IMR-90 (cell line): ENCODE data around the gene CDH23. TPM values are rescaled to one million over a fixed set of nuclear protein-coding genes. Genes with fewer than 3 reads are reported as not detected.

Experiments used
- ATAC-seq: fragments of 200-7000 bp; cut with Tn5 transposase; 2 replicates; pipeline ENCODE4 v1.9.1; 2020; ENCODE audit warnings: low read depth, mild to moderate bottlenecking, moderate library complexity
- BruUV-seq: library from RNA; stranded (reverse); fragments of 400-500 nt; replicated peaks from 2 replicates; lab custom pipeline; 2021; lab: Mats Ljungman, UMichigan
- CTCF ChIA-PET: fragments of 300-600 bp; formaldehyde crosslinking; extraction: SDS; loops from one replicate; lab custom pipeline; 2021; ENCODE audit warnings: antibody characterized with exemption; lab: Yijun Ruan, JAX
- POLR2A ChIA-PET: fragments of 300-600 bp; sonication (Branson Sonifier 250); formaldehyde crosslinking; loops from one replicate; lab custom pipeline; 2022; ENCODE audit warnings: antibody characterized with exemption; ENCODE audit not compliant: unreplicated experiment; lab: Charles Lee
- DNase-seq: peaks from one replicate; pipeline ENCODE4 v3.0.0; 2013
- H2AFZ ChIP-seq: replicated peaks from 2 replicates; pipeline ENCODE3; 2013; ENCODE audit warnings: low read length, mild to moderate bottlenecking; ENCODE audit not compliant: poor library complexity
- H2AK5ac ChIP-seq: 2 replicates; pipeline ENCODE4 v1.6.1; 2013; ENCODE audit warnings: low read depth, low read length, inconsistent platforms
- H2AK9ac ChIP-seq: replicated peaks from 2 replicates; pipeline ENCODE3; 2013; ENCODE audit warnings: mild to moderate bottlenecking, low read depth, low read length, moderate library complexity; ENCODE audit not compliant: poor library complexity
- H2BK120ac ChIP-seq: 2 replicates; pipeline ENCODE4 v1.6.1; 2013; ENCODE audit warnings: low read depth, low read length, inconsistent platforms
- H2BK15ac ChIP-seq: 3 replicates; pipeline ENCODE4 v1.6.1; 2013; ENCODE audit warnings: low read depth, low read length, inconsistent platforms
- H2BK20ac ChIP-seq: 2 replicates; pipeline ENCODE4 v1.6.1; 2013; ENCODE audit warnings: low read depth, mild to moderate bottlenecking, inconsistent platforms, low read length, moderate library complexity
- H2BK5ac ChIP-seq: 2 replicates; pipeline ENCODE4 v1.6.1; 2013; ENCODE audit warnings: mild to moderate bottlenecking, low read depth, low read length, inconsistent platforms; ENCODE audit not compliant: poor library complexity, severe bottlenecking
- H3K14ac ChIP-seq: replicated peaks from 2 replicates; pipeline ENCODE4 v1.6.1; 2013; ENCODE audit warnings: low read depth, low read length, inconsistent platforms
- H3K18ac ChIP-seq: 2 replicates; pipeline ENCODE4 v1.6.1; 2013; ENCODE audit warnings: low read depth, low read length, control low read depth
- H3K23ac ChIP-seq: 2 replicates; pipeline ENCODE4 v1.6.1; 2013; ENCODE audit warnings: low read depth, low read length, inconsistent platforms
- H3K27ac ChIP-seq: 2 replicates; pipeline ENCODE4 v1.5.1; 2013; ENCODE audit warnings: mild to moderate bottlenecking, control low read depth, low read length; ENCODE audit not compliant: insufficient read depth
- H3K27me3 ChIP-seq: 2 replicates; pipeline ENCODE4 v1.6.1; 2013; ENCODE audit warnings: low read length; ENCODE audit not compliant: control insufficient read depth, insufficient read depth
- H3K36me3 ChIP-seq: 2 replicates; pipeline ENCODE4 v1.6.1; 2013; ENCODE audit warnings: low read length, mixed read lengths; ENCODE audit not compliant: control insufficient read depth, insufficient read depth
- H3K4ac ChIP-seq: 2 replicates; pipeline ENCODE4 v1.6.1; 2013; ENCODE audit warnings: low read depth, low read length, inconsistent platforms
- H3K4me1 ChIP-seq: 2 replicates; pipeline ENCODE4 v1.6.1; 2013; ENCODE audit warnings: low read length, mixed read lengths; ENCODE audit not compliant: control insufficient read depth, insufficient read depth
- H3K4me2 ChIP-seq: 2 replicates; pipeline ENCODE4 v1.6.1; 2013; ENCODE audit warnings: low read depth, mild to moderate bottlenecking, control low read depth, low read length, moderate library complexity
- H3K4me3 ChIP-seq: 2 replicates; pipeline ENCODE4 v1.5.1; 2013; ENCODE audit warnings: low read depth, mild to moderate bottlenecking, control low read depth, low read length, moderate library complexity; ENCODE audit not compliant: insufficient read depth
- H3K56ac ChIP-seq: 2 replicates; pipeline ENCODE4 v1.6.1; 2013; ENCODE audit warnings: low read length, inconsistent platforms; ENCODE audit not compliant: insufficient read depth; ENCODE audit errors: extremely low read depth
- H3K79me1 ChIP-seq, 2 experiments: 2 replicates each; pipeline ENCODE4 v1.6.1; 2013; ENCODE audit warnings: low read length in 2 of 2, inconsistent platforms in 1 of 2, low read depth in 1 of 2
- H3K9ac ChIP-seq: 2 replicates; pipeline ENCODE4 v1.6.1; 2013; ENCODE audit warnings: low read depth, low read length, control low read depth
- H3K9me1 ChIP-seq: 2 replicates; pipeline ENCODE4 v1.6.1; 2013; ENCODE audit warnings: low read length, inconsistent platforms; ENCODE audit not compliant: insufficient read depth
- H3K9me3 ChIP-seq: 2 replicates; pipeline ENCODE4 v1.6.1; 2013; ENCODE audit warnings: low read length; ENCODE audit not compliant: control insufficient read depth, insufficient read depth
- H4K20me1 ChIP-seq: 2 replicates; pipeline ENCODE4 v1.6.1; 2013; ENCODE audit warnings: low read length, inconsistent platforms; ENCODE audit not compliant: insufficient read depth
- H4K5ac ChIP-seq: 2 replicates; pipeline ENCODE4 v1.6.1; 2013; ENCODE audit warnings: mild to moderate bottlenecking, low read depth, low read length, control low read depth
- H4K8ac ChIP-seq, 2 experiments: 2 replicates each; pipeline ENCODE4 v1.6.1; 2013; ENCODE audit warnings: low read depth in 2 of 2, low read length in 2 of 2, control low read depth in 1 of 2, inconsistent platforms in 1 of 2
- H4K91ac ChIP-seq: 2 replicates; pipeline ENCODE4 v1.6.1; 2013; ENCODE audit warnings: low read depth, low read length, inconsistent platforms; ENCODE audit not compliant: insufficient read depth
- BHLHE40 ChIP-seq: fragments of 150-350 bp; IDR thresholded peaks from 2 replicates; pipeline ENCODE4 v1.6.1; 2016; ENCODE audit warnings: mild to moderate bottlenecking, low read depth, low read length
- CEBPB ChIP-seq: IDR thresholded peaks from 2 replicates; pipeline ENCODE4 v1.6.1; 2012; ENCODE audit warnings: low read depth, low read length, improper control_type of control experiment
- CHD1 ChIP-seq: IDR thresholded peaks from 2 replicates; pipeline ENCODE4 v1.6.1; 2012; ENCODE audit warnings: low read depth, low read length, improper control_type of control experiment
- CTCF ChIP-seq: conservative IDR thresholded peaks from 2 replicates; pipeline ENCODE4 v1.5.1; 2012; ENCODE audit warnings: mild to moderate bottlenecking, low read depth, low read length, improper control_type of control experiment
- MAFK ChIP-seq: IDR thresholded peaks from 2 replicates; pipeline ENCODE4 v1.6.1; 2012; ENCODE audit warnings: low read depth, low read length, improper control_type of control experiment
- MAZ ChIP-seq: IDR thresholded peaks from 2 replicates; pipeline ENCODE4 v1.6.1; 2012; ENCODE audit warnings: low read depth, mild to moderate bottlenecking, low read length, improper control_type of control experiment, moderate library complexity, borderline replicate concordance
- MXI1 ChIP-seq: IDR thresholded peaks from 2 replicates; pipeline ENCODE4 v1.6.1; 2012; ENCODE audit warnings: low read depth, mild to moderate bottlenecking, low read length, moderate library complexity, borderline replicate concordance
- POLR2A ChIP-seq: IDR thresholded peaks from 2 replicates; pipeline ENCODE4 v1.6.1; 2012; ENCODE audit warnings: mild to moderate bottlenecking, low read depth, low read length
- RAD21 ChIP-seq: IDR thresholded peaks from 2 replicates; pipeline ENCODE4 v1.6.1; 2012; ENCODE audit warnings: low read length, improper control_type of control experiment
- RFX5 ChIP-seq: IDR thresholded peaks from 2 replicates; pipeline ENCODE4 v1.8.0; 2012; ENCODE audit warnings: low read depth, mild to moderate bottlenecking, low read length, moderate library complexity
- USF2 ChIP-seq: fragments of 150-350 bp; IDR thresholded peaks from 2 replicates; pipeline ENCODE4 v1.6.1; 2017; ENCODE audit warnings: mild to moderate bottlenecking, antibody characterized with exemption, low read length, low read depth
- WGBS, 2 experiments: methylation state at CpG; one replicate each; pipeline versions ENCODE4 v1.1.5 to v1.1.7; 2013; ENCODE audit warnings: missing lambda C conversion rate in 2 of 2; ENCODE audit not compliant: insufficient read length in 1 of 2; ENCODE audit errors: extremely low coverage in 2 of 2; 5-methylcytosine and 5-hydroxymethylcytosine counted together
- dilution Hi-C: fragments of 300-500 bp; cut with HindIII; formaldehyde crosslinking; loops from one replicate; pipeline ENCODE4 v1.14.3; 2018; ENCODE audit warnings: low sequenced_read_pairs; ENCODE audit not compliant: unreplicated experiment
- in situ Hi-C: fragments of 300-500 bp; cut with MboI; formaldehyde crosslinking; loops from 3 replicates; pipeline ENCODE4 v1.14.3; 2019; ENCODE audit warnings: low sequenced_read_pairs, inconsistent platforms, mixed read lengths
- intact Hi-C: fragments of 100-400 bp; cut with micrococcal nuclease; formaldehyde crosslinking; loops from 2 replicates; pipeline ENCODE4 v1.10.0; 2022
- polyA plus RNA-seq, 3 experiments: library from polyadenylated mRNA; depleted of rRNA; stranded (reverse); fragments of >200 nt; gene quantifications; 2 replicates each; pipeline ENCODE4 v1.2.3, GENCODE V29; 2012; ENCODE audit warnings: low replicate concordance in 1 of 3
- total RNA-seq: library from RNA; depleted of rRNA; stranded (reverse); fragments of >200 nt; gene quantifications from 2 replicates; pipeline ENCODE4 v1.2.3, GENCODE V29; 2012

The CDH23 gene
- total and polyA plus RNA-seq, 2 of the 4 experiments (the other 2 are of a cell fraction), result under 0.01 to 0.03 TPM

- no peaks in the 10 kb centered on the region for H3K36me3 ChIP-seq
- H2AFZ ChIP-seq, result no peak overlapping the region
- no peak overlapping the region for H2AK5ac ChIP-seq
- H2BK20ac ChIP-seq, result no peak overlapping the region
- no peaks in the 10 kb centered on the region for H3K79me1 ChIP-seq
- BruUV-seq, result no TSS peak
- no peak overlapping the region for H2AK9ac ChIP-seq
- dilution Hi-C loops (no loop called here), intact Hi-C loops (no loop called here), in situ Hi-C loops (no loop called here)
- CTCF ChIA-PET, result interaction anchor here (0.7 kb wide), 1 partner anchor 416 kb away, joined by 4 read pairs; no protein-coding TSS in a partner anchor
- no peaks in the 10 kb centered on the region for H3K9me1 ChIP-seq
- H3K27ac ChIP-seq, result no peak overlapping the region
- H3K4ac ChIP-seq, result no peak overlapping the region
- H4K5ac ChIP-seq, result no peak overlapping the region
- H4K91ac ChIP-seq, result no peak overlapping the region
- no peak overlapping the region for H3K4me2 ChIP-seq
- DNase-seq, result no peak
- no peak overlapping the region for H2BK5ac ChIP-seq
- H3K9me3 ChIP-seq, result no peaks in the 10 kb centered on the region
- H2BK15ac ChIP-seq, result no peak overlapping the region
- H3K4me1 ChIP-seq, result no peaks in the 10 kb centered on the region
- no peak for ATAC-seq
- 77% methylated on average over 1 of the region's 9 CpGs; no CpG with 5 or more reads in 1 of the 2 experiments for WGBS, 2 experiments
- H3K27me3 ChIP-seq, result peaks cover 34% of the 10 kb centered on the region
- H2BK120ac ChIP-seq, result no peak overlapping the region
- no peak overlapping the region for H4K8ac ChIP-seq
- H4K20me1 ChIP-seq, result no peaks in the 10 kb centered on the region
- no peak overlapping the region for H3K14ac ChIP-seq
- no peak overlapping the region for H3K4me3 ChIP-seq
- no peak overlapping the region for H3K23ac ChIP-seq
- TF ChIP-seq CHD1 (no peak), RFX5 (no peak), MAFK (no peak), RAD21 (no peak), BHLHE40 (no peak), MAZ (no peak), POLR2A (no peak), CEBPB (no peak), MXI1 (no peak), CTCF (no peak), USF2 (no peak)
- H3K56ac ChIP-seq, result no peak overlapping the region
- H3K18ac ChIP-seq, result no peak overlapping the region
- POLR2A ChIA-PET, result no interaction called here
- no peak overlapping the region for H3K9ac ChIP-seq
These were observed 404.6 kb downstream of the CDH23 start for GRCh38 chr10:71801361-71801760.
